LNCAP (cell line): Measurements from ENCODE around the gene ZNF574.

Experiments used
- TF ChIP-seq, protein P1 (sequence below): fragments of 450-650 bp; IDR thresholded peaks from 2 replicates; pipeline ENCODE4 v1.5.1; 2017; ENCODE audit warnings: mild to moderate bottlenecking

ZNF574 gene

DNA sequence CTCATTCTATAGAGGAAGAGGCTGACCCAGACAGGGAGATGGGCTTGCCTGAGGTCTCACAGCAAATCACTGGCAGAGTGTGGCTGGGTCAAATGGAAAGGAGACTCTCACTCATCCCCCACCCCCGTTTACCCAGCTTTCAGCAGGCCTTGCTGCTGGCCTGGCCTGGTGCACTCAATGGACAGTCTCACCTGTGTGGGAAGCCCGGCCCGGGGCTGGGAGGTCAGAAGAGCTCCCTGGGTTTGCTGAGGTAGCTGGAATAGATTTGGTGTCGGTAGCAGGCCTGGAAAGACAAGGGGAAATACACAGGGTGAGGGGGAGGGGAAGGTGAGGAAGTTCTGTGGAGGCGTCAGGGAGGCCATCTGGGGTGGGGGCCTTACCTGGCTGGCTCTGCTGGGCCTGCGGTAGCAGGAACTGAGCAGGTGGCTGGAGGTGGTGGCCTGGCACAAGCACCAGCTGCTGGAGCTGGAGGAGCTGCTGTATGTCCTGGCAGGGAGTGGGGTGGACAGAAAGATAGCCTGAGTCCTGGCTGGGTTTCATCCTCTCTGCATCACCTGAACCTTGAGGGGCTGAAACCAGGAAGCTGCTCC lies 23.5 kb downstream of the ZNF574 start:
- TF ChIP-seq, protein P1, sequence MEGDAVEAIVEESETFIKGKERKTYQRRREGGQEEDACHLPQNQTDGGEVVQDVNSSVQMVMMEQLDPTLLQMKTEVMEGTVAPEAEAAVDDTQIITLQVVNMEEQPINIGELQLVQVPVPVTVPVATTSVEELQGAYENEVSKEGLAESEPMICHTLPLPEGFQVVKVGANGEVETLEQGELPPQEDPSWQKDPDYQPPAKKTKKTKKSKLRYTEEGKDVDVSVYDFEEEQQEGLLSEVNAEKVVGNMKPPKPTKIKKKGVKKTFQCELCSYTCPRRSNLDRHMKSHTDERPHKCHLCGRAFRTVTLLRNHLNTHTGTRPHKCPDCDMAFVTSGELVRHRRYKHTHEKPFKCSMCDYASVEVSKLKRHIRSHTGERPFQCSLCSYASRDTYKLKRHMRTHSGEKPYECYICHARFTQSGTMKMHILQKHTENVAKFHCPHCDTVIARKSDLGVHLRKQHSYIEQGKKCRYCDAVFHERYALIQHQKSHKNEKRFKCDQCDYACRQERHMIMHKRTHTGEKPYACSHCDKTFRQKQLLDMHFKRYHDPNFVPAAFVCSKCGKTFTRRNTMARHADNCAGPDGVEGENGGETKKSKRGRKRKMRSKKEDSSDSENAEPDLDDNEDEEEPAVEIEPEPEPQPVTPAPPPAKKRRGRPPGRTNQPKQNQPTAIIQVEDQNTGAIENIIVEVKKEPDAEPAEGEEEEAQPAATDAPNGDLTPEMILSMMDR = no peak

DNA sequence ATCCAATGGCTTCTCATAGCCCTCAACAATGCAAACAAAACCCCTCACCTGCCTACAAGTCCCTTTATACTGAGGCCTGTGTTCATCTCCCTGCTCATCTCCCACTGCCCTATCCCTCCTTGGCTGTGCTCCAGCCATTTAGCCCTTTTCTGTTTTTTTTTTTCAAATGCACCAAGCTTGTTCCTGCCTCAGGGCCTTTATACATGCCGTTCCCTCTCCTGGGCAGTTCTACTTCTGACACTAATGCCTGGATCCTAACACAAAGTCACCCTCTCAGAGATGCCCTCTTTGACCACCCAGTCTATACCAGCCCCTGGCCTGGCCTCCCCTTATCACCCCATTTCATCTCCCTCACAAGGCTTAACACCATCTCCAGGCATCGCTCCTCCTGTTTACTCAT lies 26.9 kb downstream of the ZNF574 start:
- TF ChIP-seq, protein P1 = no peak

DNA sequence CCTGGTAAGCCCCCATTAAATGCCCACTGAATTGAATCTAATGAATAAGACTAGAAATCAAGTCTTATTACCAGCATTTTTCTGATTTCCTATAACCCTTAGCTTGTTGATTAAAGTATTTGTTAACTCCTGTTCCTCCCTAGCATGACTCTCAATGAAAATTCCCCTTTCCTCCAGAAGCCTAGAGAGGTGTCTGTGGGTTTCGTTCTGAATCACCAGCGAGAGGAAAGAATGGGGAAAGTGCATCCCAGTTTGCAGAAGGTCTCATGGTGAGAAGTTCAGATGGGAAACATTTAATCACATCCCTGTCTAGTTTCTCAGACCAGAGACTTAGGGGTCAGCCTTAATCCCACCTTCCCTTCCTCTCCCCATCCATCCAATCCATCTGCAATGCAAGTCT lies 29.4 kb downstream of the ZNF574 start:
- TF ChIP-seq, protein P1 = no peak

DNA sequence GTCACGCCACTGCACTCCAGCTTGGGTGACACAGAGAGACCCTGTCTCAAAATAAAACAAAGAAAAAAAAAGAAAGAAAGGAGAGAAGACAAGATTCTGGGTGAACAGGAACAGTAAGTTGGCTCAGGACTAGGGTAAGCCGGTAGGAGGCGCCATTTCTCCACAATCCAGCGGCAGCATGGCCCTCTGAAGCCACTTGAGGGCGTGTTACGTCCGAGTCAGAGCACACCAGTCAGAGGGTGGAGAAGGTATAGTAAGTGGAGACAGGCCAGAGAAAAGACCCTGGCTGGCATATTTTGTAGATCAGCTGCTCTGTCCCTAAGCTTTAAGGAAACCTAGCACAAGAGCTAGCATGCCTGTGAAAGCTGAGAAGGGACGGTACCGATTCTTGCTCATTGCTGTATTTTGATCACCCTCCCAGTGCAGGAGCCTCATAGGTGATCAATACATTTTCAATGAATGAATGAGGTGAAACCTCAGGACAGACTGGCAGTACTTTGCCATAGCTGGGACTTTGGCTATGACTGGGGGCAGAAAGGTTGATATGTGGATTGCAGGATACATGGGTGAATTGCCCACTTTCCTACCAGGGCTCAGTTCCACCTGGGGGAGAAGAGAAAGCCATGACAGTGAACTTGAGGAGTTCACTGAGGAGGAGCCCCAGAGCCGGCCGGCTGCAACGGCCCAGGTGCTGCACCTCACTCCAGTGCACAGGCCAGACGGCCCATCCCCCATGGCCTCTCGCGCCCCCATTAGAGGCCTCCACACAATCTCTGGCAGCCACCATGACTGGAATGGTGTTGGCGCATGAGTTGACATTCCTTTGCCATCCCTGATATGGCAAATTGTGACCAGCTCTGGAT lies 32.8 kb downstream of the ZNF574 start:
- TF ChIP-seq, protein P1 = peak; percentile 87

DNA sequence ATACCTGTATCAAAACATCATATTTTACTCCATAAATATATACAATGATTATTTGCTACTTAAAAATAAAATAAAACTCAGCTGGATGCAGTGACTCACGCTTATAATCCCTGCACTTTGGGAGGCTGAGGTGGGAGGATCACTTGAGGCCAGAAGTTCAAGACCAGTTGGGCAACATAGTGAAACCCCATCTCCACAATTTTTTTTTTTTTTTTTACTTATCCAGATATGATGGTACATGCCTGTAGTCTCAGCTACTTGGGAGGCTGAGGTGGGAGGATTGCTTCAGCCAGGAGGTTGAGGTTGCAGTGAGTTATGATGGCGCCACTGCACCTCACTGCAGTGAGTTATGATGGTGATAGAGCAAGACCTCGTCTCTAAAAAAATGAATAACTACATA lies 33.9 kb downstream of the ZNF574 start:
- TF ChIP-seq, protein P1 = no peak

DNA sequence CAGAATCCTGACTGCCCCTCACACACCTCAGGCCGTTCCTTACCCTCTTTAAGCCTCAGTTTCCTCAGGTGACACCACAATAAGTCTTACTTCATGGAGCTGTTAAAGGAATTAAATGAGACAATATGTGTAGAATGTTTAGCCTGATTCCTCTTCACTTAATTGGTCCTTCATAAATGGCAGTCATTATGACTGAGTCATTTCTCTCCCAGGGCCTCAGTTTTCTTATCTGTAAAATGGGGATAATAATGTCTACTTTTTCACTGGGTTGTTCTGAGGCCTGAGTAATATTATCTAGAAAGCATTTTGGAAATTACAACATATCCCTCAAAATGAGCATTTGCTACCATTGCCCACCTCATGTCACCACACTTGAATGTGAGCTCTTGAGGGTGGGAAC lies 34.7 kb downstream of the ZNF574 start:
- TF ChIP-seq, protein P1 = no peak

DNA sequence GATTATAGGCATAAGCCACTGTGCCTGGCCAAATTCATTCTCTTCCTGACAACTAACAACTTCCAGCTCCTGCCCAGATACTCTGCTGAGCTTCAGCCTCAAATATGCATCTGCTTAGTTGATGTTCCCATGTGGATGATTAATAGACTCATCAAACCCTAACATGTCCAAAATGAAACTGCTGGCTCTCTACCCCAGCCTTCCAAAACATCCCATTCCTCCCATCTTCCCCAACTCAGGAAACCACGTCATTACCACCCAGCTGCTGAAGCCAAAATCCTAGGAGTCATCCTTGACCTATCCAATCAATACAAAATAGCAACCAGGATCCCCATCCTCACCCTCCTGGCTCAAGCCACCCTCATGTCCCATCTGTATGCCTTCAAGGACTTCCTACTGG lies 35.4 kb downstream of the ZNF574 start:
- TF ChIP-seq, protein P1 = no peak
